ENCODE results near the gene RBMS3.

Gene RBMS3

DNA sequence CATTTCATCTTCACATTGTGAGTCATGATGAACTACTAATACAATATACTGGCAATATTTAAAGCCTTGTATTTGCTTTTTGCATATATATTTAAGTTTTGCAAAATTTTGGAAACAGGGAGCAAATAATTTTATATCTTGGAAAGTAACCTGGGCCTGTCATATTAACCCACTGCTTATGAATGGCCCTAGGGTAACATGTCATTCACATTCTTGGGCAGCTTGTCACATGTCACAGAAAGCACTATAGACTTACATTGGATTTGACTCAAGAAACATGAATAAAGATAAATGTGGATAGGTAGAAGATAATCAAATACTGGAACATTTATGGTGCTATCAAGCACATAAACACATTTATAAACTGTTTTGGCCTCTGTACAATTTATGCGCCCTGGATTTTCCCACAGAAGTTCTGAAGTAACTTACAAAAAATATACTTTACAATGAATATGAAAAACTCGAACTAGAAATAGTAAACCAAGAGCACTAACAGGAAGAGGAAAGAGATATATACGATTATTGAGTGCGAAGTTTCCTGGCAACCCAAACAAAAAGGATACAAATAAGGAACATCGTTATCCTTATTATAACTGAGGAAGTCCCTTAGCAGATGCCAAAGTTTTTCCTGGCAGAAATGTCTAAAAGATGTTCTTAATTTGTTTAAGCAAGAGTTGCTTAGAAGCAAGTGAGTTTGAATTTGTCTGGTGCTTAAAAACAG lies 257.2 kb downstream of the RBMS3 start:
- no peak for DNase-seq

DNA sequence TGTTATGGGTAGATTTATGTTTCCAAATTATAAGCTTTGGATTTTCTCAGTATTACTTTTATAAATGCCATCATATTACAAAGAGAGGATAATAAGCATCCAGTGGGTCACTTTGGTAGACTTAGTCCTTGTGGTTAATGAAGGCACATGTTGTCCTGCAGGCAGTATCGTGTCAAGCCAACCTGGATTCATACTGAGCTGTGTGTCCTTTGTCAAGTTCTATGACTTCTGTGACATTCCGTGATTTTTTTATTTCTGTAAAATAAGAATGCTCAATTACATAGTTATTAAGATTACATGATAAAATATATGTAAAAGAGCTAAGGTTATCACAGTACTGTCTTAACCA lies 257.7 kb downstream of the RBMS3 start:
- DNase-seq = no peak

DNA sequence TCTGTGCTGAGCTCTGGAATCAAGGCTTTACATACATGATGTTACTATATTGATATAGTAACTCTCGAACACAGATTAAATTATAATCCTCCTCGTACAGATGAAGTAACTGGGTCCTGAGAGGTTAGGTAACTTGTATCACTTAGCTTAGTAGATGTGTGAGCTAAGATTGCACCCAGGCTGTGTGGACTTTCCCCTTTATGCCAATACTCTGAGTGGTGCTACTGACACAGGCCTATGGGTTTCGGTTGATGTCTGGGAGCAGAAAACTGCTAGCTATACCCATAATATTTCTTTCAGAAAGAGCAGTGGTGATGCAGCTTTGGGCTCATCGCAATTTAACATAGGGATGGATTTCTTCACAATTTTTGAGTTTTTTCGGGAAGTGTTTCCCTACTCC lies 259.7 kb downstream of the RBMS3 start:
- DNase-seq = no peak

DNA sequence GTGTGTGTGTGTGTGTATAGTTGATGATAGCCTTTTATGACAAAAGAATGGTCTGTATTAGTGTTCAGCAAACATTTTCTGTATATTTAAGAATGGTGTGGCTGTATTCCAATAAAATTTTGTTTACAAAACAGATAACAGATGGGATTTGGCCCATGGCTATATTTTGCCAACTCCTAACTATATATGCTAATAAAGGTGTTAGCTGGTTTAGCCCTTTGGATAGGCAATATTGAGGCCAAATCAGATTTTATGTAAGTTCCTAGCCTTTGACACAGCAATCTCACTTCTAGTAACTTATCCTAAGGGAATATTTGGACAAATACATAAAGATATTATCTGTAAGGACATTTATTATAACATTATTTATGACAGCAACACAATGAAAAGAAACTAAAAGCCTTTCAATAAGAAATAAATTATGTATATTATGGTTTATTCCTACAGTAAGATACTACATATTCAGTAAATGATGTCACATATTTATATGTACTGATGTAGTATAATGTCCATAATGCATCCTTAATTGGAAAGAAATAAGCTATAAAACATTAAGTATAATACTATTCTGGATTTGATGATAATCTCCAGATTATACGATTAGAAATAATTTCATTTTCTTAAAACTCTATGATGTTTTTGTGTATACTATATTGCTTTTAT lies 264.0 kb downstream of the RBMS3 start:
- no peak for DNase-seq

DNA sequence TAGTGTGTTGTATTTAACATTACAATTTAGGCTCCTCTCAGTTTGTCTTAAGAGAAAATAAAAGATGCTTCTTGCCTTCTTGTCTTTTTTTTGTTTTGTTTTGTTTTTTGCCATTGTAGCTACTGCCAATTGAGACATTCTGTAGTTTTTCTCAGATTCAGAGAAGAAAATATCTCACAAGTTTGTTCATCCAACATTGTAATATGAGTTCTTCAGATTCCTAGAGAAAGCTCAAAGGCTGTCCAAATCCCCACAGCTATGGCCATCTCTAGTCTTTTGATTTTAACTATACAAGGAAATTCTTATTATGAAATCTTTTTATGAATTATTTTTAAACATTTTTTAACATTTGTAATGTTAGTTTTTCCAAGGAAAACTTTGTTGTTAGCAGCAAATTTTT lies 264.7 kb downstream of the RBMS3 start:
- no peak for DNase-seq

DNA sequence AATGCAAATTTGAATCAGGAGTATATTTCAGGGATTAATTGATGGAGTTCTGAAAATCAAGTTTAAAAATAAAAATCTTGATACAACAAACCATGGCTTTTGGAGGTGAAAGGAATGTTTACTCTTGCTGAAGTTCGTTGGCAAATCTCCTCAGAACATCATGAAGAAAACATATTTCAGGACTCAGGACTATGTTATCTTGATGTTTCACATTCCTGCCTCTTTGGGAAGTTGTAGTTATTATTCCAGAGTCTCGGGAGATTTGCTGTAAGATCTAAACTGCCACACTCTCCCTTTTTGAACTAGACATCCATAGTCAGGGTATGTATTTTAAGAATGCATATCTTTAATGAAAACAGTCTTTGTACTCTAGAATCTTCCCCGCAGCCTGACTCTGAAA lies 271.2 kb downstream of the RBMS3 start:
- DNase-seq = no peak

DNA sequence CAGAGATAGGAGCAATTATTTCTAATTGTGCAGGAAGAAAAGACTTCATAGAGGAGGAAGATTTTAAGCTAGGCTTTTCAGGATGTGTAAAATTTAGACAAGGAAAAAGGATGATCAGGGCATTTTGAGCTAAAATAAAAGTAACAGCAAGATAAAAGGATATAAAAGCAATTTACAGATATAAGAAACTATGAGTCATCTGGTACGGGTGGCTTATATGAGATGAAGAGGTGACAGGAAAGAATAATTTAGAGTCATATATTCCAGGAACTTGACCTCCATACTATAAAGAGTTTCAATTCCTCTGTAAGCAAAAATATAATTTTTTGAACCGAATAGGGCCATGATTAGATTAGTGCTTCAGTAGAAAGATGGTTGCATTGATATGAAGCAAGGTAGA lies 273.7 kb downstream of the RBMS3 start:
- no peak for DNase-seq

DNA sequence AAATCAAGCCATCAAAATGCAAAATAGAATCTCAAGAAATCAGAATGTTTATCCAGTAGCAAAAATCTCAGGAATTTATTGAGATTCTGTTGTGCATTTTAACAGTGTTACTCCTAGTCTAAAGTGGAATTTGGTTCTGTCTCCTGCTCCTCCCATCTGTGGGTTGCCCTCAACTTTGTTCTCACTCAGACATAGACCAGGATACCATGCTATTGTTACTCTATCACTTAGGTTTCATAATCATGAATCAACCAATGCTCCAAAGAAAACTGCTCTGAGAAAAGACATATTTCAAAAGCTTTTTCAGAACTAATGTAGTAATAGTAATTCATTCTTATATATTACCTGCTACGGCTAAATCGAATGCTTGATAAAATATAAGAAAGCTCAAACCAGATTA lies 274.7 kb downstream of the RBMS3 start:
- no peak for DNase-seq

DNA sequence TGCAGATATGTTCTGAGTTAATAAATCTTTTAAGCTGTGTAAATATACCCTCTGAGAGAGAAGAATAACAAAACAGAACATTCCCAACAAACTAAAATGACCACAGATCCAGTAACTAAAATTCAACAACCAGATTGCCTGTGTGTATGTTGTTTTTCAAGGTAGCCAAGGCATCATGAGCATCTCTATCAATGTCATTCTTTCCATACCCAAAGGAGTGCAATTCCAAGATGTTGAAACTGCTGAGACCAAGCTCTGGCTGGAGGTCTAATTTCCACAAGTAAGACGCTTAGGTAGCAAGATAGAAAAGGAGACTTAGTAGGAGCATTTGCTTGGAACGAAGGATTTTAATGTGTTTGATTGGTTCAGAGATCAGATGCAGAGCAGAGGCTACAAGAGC lies 276.3 kb downstream of the RBMS3 start:
- no peak for DNase-seq

DNA sequence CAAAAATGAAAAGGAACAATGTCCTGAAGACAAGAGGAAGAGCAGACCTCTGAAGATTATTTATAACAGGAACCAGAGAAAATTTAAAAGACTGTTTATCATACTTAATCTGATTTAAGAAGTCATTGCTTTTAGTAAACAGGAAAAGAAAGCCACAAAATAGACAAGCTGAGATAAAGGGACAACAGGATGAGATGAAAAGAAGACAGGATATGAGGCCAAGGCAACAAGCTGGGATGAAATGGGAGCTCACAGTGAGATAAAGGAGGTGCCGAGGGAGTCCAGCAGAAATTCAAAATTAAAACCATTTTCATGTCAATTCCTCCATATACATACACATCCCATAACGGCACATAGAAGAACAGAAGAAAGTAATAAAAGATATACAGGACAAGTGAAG lies 277.0 kb downstream of the RBMS3 start:
- no peak for DNase-seq

DNA sequence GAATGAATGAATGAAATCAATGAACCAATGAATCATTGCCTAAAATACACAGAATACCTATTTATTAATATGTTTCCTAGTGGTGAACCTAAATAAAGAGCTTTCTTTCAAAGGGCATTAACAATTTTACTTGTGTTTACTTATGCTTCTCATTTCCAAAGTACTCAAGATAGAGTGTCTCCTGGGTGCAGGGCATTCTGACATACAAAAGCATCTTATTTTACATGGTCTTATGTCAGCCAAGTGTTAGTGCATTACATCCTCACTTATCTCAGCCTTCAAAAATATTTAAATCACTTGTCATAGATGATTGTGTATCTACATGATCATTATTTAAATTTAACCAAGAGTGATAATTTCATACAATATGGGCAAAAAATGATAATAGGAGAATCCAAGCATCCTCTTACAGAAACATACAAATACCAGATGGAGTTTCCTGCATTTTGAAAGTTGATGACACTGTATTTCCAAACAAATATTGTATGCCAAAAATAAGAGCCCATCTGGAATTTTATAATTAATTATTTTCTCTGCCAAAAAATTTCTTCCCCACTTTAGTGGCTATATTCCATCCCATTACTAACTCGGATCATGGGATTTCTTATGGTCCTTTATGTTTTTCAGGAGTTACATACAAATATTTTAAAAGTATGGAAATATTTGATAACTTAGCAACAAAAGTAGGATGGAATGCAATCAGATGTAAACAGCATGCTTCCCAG lies 279.0 kb downstream of the RBMS3 start:
- DNase-seq = no peak

DNA sequence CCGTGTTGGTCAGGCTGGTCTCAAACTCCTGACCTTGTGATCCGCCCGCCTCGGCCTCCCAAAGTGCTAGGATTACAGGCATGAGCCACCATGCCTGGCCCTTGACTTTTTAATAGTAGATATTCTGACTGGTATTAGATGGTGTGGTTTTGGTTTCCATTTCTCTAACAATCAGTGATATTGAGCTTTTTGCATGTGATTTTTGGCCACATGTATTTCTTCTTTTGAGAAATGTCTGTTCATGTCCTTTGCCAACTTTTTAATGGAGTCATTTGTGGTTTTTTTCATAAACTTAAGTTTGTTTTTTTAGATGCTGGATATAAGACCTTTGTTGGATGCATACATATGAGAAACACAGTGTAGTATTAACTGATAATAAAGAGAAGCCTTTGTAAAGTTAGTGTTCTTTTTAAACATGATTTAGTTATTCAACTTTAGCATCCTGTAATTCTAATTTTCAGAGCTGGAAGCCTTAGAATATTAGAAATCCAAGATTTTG lies 280.8 kb downstream of the RBMS3 start:
- DNase-seq = no peak

DNA sequence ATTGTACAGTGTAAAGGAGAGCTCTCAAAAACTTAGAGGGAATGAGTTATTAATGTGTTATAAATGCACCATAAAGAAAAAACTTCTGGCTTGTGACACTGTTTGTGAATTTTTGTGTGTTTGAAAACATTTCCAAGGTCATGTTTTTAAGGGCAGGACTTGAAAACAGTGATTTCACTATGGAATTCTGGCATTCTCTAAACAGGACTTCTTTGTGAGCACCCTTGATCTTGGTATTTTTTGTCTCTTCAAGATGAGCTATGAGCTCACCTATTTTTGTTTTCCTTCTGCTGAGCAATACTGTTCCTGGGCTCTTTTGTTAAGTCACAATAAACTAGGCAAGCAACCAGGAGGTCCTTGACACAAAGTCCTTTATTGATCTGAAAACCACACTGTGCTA lies 284.4 kb downstream of the RBMS3 start:
- no peak for DNase-seq

DNA sequence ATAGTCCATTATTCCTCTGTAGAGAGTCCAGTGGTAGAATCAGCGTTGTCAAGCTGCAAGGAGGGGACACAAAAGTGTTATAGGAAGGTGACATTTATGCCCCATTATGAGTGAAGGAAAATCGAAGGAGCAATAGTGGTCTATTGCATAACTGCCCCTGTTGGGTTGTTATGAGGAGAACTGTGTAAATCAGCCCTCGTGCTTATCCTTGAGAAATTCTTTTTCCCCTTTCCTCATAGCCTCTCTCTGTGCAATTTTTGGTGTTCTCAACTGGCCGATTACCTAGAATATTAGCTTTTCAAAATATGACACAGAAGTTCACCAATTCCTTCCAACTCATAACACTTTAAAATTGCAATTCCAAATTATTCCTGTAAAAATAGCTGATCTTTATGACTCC lies 286.6 kb downstream of the RBMS3 start:
- DNase-seq = no peak

DNA sequence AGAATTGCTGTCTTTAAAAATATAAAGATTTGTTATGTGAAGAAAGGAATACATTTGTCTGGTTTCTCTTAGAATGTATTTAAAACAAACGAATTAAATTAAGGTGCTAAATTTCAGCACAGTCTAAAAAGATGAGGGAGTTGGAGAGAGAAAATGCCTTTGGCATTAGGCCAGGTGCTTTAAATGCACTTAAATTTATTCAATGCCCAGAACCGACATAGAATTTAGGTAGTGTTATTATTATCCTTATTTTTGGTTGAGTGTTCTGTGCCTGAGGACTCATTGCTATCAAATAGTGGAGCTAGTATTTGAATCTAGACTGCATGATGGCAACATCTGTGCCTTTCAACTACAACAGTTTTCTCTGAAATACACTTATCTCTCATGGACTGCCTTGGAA lies 287.5 kb downstream of the RBMS3 start:
- DNase-seq = no peak

DNA sequence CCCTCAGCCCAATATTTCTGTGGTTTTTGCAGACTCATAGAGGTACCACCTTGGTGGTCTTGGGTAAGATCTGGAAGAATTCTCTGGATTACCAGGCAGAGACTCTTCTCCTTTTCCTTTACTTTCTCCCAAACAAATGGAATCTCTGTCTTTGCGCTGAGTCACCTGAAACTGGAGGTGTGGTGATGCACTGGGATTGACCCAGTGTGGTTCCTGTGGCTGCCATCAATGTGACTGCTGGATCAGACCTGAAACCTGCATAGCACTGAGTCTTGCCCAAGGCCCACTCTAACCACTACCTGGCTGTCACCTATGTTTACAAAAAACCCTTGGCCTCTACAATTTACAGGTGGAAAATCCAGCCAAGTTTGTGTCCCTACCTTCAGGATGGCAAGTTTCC lies 295.3 kb downstream of the RBMS3 start:
- no peak for DNase-seq

DNA sequence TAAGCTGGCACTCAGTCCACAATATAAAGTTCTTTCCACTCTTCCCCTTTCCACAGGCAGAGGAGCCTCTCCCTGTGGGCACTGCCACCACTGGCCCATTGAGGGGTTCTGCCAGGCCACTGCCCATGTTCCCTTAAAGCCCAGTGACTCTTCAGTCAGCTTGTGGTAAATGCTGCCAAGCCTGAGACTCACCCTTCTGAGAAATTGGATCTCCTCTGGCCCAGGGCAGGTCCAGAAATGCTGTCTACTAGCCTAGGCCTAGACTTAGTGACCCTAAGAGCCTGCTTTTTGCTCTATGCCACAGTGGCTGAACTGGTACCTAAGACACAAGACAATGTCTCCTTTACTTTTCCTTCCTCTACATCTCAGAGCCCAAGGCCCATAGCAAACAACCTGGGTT lies 295.8 kb downstream of the RBMS3 start:
- no peak for DNase-seq

DNA sequence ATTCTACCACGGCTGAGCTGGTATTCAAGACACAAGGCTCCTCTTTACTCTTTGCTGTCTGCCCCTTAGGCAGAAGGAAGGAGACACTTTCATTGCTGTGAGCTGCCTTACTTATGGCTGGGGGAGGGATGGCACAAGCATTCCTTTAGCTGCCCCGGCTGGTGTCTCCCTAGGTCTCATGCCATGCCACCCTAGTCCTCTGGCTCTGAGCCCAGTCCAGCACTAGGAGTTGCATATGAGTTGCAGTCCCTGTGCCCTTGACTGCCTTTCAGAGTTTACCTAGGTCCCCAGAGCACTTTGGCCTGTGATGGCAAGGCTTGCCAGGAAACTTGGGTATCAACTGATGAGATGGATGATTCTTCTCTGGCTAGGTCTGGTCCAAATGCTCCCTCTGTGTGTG lies 296.4 kb downstream of the RBMS3 start:
- DNase-seq = no peak

DNA sequence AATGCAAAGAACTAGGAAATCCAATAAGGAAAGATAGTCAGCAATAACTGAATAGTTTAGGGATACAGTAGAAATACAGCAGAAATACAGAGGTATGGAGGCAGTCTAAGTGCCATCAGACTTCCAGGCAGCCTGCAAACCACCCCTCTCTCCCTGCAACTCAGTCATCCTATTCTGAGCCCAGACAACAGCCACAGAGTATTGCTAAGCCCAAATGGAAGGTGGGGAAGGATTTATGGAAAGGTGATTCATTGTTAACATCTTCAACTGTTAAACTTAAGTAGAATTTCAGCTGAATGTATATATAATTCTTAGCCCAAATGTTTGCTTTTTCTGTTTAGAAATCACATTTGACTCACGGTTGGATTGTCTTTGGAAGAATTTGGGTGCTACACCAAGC lies 300.4 kb downstream of the RBMS3 start:
- no peak for DNase-seq

DNA sequence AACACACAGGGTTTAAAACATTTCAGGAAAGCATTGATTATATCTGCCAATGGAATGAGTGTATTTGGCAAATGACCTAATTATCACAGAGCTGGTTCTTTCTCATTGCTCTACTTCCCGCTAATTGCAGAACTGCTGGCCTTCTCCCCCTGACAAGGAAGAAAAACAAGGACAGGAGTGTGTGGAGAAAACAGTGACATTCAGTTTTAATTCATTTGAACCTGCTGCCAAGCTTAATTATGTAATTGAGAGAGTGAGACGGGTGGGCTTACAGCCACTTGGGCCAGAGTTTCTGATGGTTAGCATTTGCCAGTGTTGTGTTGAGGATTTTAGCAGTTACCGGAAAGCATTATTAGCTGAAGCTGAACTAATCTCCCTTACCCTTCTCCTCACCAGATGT lies 301.4 kb downstream of the RBMS3 start:
- no peak for DNase-seq

DNA sequence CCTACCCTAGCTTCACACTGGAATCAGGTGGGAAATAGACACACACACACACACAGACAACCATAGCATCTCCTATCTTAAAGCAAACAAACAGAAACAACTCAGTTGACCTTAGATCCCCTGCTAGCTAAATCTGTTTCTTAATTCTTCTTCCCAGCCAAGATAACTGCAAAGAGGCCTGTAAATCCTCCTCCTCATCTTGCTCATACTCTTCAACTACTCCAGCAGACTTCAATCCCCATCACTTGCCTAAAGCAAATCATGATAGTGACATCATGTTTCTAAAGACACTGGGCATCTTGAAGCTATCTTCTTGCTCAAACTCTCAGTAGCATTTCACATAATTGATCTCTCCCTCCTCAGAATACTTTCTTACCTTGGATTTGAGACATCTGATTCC lies 303.0 kb downstream of the RBMS3 start:
- no peak for DNase-seq

DNA sequence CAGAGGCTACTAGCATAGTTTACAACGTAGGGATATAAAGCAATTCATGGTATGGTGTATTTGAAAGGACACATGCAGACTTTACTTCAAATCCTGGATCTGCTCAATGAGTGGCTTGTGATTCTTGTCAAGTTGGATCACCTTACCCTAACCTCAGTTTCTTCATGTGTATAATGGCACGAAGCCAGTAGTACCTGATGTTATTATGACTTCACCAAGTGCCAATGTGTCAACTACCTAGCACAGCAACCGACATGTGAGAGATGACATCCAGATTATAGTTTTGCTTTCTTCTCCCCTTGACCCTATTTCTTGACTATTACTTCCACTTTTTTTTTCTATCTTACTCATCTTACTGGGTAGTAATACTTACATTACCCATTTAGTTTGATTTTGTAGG lies 304.5 kb downstream of the RBMS3 start:
- no peak for DNase-seq

DNA sequence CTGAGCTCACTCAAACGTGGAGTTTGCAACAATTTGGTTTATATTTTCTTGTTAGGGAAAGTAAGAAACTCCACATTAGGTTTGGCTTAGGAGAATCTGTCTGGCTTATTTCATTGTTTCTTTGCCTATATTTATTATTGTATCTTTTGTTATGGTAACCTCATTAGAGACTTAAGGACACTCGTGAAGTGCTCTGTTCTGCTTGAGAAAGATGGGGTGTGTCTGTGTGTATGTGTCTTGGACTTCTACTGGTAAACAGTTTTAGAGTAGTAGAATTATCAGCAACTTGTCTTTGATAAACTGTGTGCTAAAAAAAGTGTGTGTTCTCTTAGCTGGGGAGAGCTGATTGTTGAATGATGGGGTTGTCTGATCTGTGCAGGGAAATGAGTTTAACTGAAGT lies 306.5 kb downstream of the RBMS3 start:
- DNase-seq = no peak

DNA sequence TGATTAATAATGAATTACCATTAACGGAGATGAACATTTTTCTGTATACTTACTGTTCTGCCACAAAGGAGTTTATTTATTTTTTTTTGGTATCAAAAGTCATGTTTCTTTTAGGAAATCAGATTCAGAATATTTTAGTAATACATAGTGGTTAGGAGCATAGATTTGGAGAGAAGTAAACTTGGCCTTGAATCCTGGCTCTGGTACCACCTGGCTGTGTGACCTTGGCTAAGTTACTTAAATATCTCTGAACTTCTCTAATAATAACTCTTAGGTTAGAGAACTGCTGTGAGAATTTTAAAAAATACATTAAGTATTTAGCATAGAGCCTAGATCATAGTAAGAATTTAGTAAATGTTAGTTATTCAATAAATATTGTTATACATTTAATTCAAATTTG lies 309.1 kb downstream of the RBMS3 start:
- no peak for DNase-seq
